KOPT-K1 (cell line): Measurements from ENCODE around the gene NUP188.
"Not testable (repeated sequence)": the region's sequence is repeated elsewhere in the genome, so short reads cannot be mapped to it uniquely, and the experiment has no call there.

Experiments used
- H3K27ac ChIP-seq: fragments of 200-600 bp; sonication (generic); 2 replicates; pipeline ENCODE4 v1.5.1; 2016; ENCODE audit warnings: antibody characterized with exemption, mild to moderate bottlenecking, low read depth, low read length; ENCODE audit not compliant: poor library complexity, severe bottlenecking
- H3K36me3 ChIP-seq: fragments of 200-600 bp; sonication (generic); 2 replicates; pipeline ENCODE4 v1.5.1; 2017; ENCODE audit warnings: antibody characterized with exemption, mild to moderate bottlenecking, low read length, moderate library complexity; ENCODE audit not compliant: insufficient read depth
- H3K9me3 ChIP-seq: fragments of 200-600 bp; sonication (generic); 2 replicates; pipeline ENCODE4 v1.5.1; 2017; ENCODE audit warnings: antibody characterized with exemption, low read length, mild to moderate bottlenecking; ENCODE audit not compliant: insufficient read depth, poor library complexity, severe bottlenecking

The NUP188 gene

GRCh38 chr9:128947277-128947526, 297 bp upstream of the NUP188 start:
- Histone ChIP-seq H3K27ac (peak overlapping the region; percentile 86), H3K9me3 (no peaks in the 10 kb centered on the region), H3K36me3 (peaks cover 24% of the 10 kb centered on the region; the same call in 1 of the 2 replicates)

DNA sequence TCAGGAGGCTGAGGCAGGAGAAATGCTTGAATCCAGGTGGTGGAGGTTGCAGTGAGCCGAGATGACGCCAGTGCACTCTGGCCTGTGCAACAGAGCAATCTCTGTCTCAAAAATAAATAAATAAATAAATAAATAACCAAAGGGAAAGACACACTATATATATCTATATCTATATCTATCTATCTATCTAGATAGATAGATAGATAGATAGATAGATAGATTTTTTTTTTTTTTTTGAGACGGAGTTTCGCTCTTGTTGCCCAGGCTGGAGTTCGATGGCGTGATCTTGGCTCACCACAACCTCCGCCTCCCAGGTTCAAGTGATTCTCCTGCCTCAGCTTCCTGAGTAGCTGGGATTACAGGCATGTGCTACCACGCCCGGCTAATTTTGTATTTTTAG, 13.9 kb downstream of the NUP188 start:
- H3K27ac ChIP-seq, H3K9me3 ChIP-seq: not testable (repeated sequence)
- H3K36me3 ChIP-seq, result peaks cover 82% of the 10 kb centered on the region

- Histone ChIP-seq H3K27ac (no peak overlapping the region), H3K36me3 (peaks cover 88% of the 10 kb centered on the region), H3K9me3 (no peaks in the 10 kb centered on the region)
These were observed 22.0 kb downstream of the NUP188 start for GRCh38 chr9:128969491-128969890.

- H3K36me3 ChIP-seq, result peaks cover 95% of the 10 kb centered on the region
- no peaks in the 10 kb centered on the region for H3K9me3 ChIP-seq
- H3K27ac ChIP-seq, result no peak overlapping the region
These were observed 25.5 kb downstream of the NUP188 start for GRCh38 chr9:128972956-128973355.

GRCh38 chr9:128979111-128979510, 31.6 kb downstream of the NUP188 start:
- Histone ChIP-seq H3K9me3 (no peaks in the 10 kb centered on the region), H3K36me3 (peaks cover 95% of the 10 kb centered on the region), H3K27ac (no peak overlapping the region)

- Histone ChIP-seq H3K36me3 (peaks cover 99% of the 10 kb centered on the region), H3K27ac (no peak overlapping the region), H3K9me3 (no peaks in the 10 kb centered on the region)
These were observed 36.0 kb downstream of the NUP188 start for GRCh38 chr9:128983536-128983935.

DNA sequence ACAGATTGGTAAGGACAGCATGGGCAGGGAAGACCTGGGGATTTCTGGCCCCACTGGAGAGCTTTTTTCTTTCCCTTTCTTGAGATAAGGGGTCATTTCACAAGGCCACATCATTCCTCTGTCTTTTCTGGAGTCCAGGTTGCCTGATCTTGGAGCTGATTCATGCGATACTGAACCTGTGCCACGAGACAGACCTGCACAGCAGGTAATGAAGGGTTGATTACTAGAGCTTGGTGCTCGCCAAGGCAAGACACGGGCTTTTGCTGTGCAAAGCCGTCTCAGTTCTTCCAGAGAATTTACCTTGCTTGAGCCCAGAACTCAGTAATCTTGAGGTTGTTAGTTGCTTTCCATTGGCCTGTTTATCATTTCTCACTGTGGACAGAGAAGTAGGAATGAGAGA, 39.2 kb downstream of the NUP188 start:
- Histone ChIP-seq H3K27ac (no peak overlapping the region), H3K9me3 (no peaks in the 10 kb centered on the region), H3K36me3 (peaks cover 89% of the 10 kb centered on the region)

DNA sequence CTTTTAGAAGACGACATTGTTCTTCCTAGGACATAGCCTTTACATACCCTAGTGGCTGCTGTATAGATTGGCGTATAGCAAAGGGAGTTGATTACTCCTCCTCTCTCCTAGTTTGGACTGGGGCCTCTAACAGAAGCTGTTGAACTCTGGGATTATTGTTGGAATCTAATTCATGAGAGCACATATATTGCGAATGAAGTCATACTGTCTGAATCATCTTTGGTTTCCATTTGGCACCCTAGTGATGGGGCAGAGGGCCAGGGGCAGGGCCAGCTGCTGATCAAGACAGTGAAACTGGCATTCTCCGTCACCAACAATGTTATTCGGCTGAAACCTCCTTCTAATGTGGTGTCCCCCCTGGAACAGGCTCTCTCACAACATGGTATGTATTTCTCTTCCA, 40.3 kb downstream of the NUP188 start:
- H3K36me3 ChIP-seq, result peaks cover 88% of the 10 kb centered on the region
- no peaks in the 10 kb centered on the region for H3K9me3 ChIP-seq
- no peak overlapping the region for H3K27ac ChIP-seq

GRCh38 chr9:128992995-128993394, 45.5 kb downstream of the NUP188 start:
- peaks cover 87% of the 10 kb centered on the region for H3K36me3 ChIP-seq
- no peaks in the 10 kb centered on the region for H3K9me3 ChIP-seq
- H3K27ac ChIP-seq, result no peak overlapping the region

DNA sequence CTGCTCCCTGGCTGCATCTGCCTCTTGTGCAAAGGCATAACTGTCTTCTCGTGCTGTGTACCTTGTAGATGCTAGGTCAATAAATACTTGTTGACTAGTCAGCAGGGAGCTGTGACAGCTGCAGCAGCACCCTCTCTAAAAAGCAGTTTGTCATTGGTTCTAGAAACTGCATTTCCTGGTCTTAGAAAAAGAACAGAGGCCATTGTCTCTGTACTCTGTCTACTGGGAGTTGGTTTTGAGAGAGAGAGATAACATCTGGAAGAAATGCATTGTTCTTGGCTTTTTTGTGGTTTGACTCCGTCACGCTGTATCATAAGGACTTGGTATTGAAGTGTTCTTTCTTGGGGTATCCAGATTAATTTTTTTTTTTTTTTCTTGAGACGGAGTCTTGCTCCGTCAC, 48.3 kb downstream of the NUP188 start:
- H3K36me3 ChIP-seq, result peaks cover 89% of the 10 kb centered on the region
- H3K9me3 ChIP-seq, result no peaks in the 10 kb centered on the region
- H3K27ac ChIP-seq, result peak overlapping the region; percentile 19

GRCh38 chr9:128998462-128998861, 51.0 kb downstream of the NUP188 start:
- Histone ChIP-seq H3K9me3 (no peaks in the 10 kb centered on the region), H3K27ac (no peak overlapping the region), H3K36me3 (peaks cover 99% of the 10 kb centered on the region)

GRCh38 chr9:128999581-129000206, 52.2 kb downstream of the NUP188 start:
- H3K36me3 ChIP-seq, result peaks cover 96% of the 10 kb centered on the region
- H3K27ac ChIP-seq, result no peak overlapping the region
- no peaks in the 10 kb centered on the region for H3K9me3 ChIP-seq

- Histone ChIP-seq H3K9me3 (no peaks in the 10 kb centered on the region), H3K27ac (no peak overlapping the region)
These were observed 54.2 kb downstream of the NUP188 start for GRCh38 chr9:129001504-129002325.

DNA sequence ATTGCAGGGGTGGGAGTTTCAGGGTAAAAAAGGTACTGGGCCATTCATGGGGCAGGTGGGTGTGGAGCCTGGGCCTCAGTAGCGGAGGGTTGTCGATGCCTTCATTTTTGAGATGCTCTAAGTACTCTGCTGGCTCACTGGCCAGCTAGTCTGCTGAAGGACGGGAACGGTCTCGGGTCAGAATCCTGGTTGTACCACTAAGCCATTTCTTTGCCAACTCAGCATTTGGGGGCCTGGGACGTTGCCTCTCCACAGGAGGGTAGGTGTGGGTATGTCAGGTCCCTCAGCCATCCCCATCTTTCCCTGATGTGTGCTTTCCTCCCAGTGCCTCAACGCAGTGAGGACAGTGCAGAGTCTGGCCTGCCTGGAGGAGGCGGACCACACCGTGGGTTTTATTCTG, 55.5 kb downstream of the NUP188 start:
- no peak overlapping the region for H3K27ac ChIP-seq
- H3K9me3 ChIP-seq, result no peaks in the 10 kb centered on the region
- peaks cover 98% of the 10 kb centered on the region for H3K36me3 ChIP-seq

More at GRCh38 chr9:129001504-129002325, 54.2 kb downstream of the NUP188 start:
- peaks cover 96% of the 10 kb centered on the region for H3K36me3 ChIP-seq

DNA sequence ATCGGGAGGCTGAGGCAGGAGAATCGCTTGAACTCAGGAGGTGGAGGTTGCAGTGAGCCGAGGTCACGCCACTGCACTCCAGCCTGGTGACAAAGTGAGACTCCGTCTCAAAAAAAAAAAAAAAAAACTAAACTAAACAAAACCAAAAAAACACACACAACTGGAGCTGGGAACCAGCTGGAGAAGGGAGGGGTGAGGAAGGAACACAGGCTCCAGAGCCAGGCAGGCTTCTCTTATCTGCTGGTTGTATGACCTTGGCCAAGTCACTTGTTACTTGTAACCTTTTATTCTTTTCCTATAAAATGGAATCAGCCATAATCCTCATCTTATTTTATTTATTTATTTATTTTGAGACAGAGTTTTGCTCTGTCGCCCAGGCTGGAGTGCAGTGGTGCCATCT, 56.7 kb downstream of the NUP188 start:
- H3K27ac ChIP-seq, H3K9me3 ChIP-seq: not testable (repeated sequence)
- H3K36me3 ChIP-seq, result peaks cover 98% of the 10 kb centered on the region
